Astrocyte of the cerebellum (primary cell): ENCODE measurements around the gene ADCY3.

ENCODE experiments used
- DNase-seq: peaks from one replicate; pipeline ENCODE4 v3.0.0-alpha.2; 2011; ENCODE audit warnings: low read depth
- H3K4me3 ChIP-seq: 2 replicates; pipeline ENCODE4 v1.5.1; 2011; ENCODE audit warnings: mild to moderate bottlenecking, low read depth, low read length, moderate library complexity
- CTCF ChIP-seq: IDR thresholded peaks from 2 replicates; pipeline ENCODE4 v1.5.1; 2012; ENCODE audit warnings: low read length, low read depth, moderate library complexity, mild to moderate bottlenecking; ENCODE audit errors: missing control alignments
- in situ Hi-C: cut with HindIII; loops from 2 replicates; pipeline ENCODE4 v1.10.0; 2017; ENCODE audit warnings: low sequenced_read_pairs

ADCY3 gene

GRCh38 chr2:24842081-24843050 lies 77.7 kb downstream of the ADCY3 start:
- no peak for TF ChIP-seq CTCF
- no peak for DNase-seq
- no peak overlapping the region for H3K4me3 ChIP-seq
- in situ Hi-C loops, result no loop called here

DNA sequence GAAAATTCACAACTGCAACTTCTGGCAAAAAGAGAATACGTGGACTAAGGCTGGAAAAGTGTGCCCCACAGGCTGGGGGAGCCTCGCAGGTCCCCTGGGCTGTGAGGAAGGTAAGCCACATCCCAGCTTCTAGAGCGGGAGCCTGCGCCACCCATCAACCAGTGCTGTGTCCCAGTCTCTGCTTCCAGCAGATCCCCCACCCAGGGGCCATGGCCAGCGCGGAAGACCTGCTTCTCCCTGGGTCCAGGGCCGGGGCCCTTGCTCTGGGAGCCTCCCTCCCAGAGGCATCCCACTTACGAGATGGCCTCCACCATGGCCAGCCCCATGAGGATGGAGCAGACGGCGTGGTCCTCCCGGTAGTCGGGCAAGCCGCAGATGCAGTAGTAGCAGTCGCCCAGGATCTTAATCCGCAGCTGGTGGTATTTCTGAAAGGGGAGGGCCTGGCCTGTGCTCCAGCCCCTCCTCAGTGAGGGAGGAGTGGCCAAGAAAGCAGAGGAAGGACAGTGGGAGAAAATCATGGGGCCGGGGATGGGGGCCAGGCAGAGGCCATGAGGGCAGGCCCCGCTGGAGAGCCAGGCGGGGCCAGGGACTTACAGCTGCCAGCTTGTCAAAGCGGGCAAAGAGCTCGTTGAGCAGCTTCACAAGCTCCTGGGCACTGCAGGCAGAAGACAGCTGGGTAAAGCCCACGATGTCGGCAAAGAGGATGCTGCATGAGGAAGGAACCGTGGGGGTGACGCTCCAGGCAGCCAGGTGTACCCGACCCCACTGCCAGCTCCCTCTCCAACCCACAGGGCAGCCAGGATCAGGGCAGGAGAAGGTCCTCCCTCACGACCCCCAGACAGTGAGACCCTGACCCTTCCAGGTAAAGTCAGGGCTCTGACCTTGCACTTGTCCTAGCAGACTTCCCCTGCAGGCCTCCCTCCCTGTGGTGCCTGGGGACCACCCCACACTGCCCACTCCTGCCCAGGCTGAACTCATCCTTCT lies 78.8 kb downstream of the ADCY3 start:
- in situ Hi-C loops, result no loop called here
- no peak overlapping the region for H3K4me3 ChIP-seq
- TF ChIP-seq CTCF, result no peak
- no peak for DNase-seq

- H3K4me3 ChIP-seq, result no peak overlapping the region
- no peak for DNase-seq
- in situ Hi-C loops, result no loop called here
- TF ChIP-seq CTCF, result no peak
These were observed 79.7 kb downstream of the ADCY3 start for GRCh38 chr2:24840164-24840869.

- no peak for DNase-seq
- in situ Hi-C loops, result no loop called here
- no peak for TF ChIP-seq CTCF
These were observed 80.3 kb downstream of the ADCY3 start for GRCh38 chr2:24839729-24840128.

DNA sequence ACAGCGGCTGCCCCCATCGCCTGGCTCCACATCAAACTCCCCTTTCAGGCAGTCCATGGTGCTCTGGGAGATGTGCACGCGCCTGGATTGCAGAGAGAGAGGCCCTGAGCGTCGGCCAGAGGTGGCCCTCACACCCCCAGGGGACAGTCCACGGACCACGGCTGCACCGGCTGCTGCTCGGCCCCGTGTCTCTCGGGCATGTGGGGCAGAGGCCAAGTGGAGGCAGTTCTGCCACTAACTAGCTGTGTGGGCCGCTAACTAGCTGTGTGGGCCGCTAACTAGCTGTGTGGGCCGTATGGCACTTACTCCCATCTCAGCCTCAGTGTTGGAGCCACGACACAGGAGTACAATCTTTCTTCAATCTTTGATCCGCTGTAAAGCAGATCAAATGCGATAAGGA lies 81.5 kb downstream of the ADCY3 start:
- TF ChIP-seq CTCF, result no peak
- H3K4me3 ChIP-seq, result no peak overlapping the region
- in situ Hi-C loops, result no loop called here
- DNase-seq, result no peak

More at GRCh38 chr2:24839729-24840128, 80.3 kb downstream of the ADCY3 start:
- H3K4me3 ChIP-seq, result no peak overlapping the region
